Lung (tissue), 12 donors: ENCODE results near the gene GRM8. TPM values are rescaled to one million over a fixed set of nuclear protein-coding genes. Genes with fewer than 3 reads are reported as not detected.

ENCODE experiments used
- ATAC-seq: fragments of 200-7000 bp; cut with Tn5 transposase; one replicate; pipeline ENCODE4 v1.9.1; 2020; ENCODE audit warnings: moderate number of reproducible peaks; ENCODE audit not compliant: insufficient read depth, low FRiP score
- DNase-seq, 3 donors: peaks; one replicate each; pipeline ENCODE4 v3.0.0-alpha.2; 2013 to 2017
- H3K27ac ChIP-seq, 2 donors: one replicate each; pipeline ENCODE4 v1.5.1; 2013; ENCODE audit warnings: mild to moderate bottlenecking in 2 of 2, moderate library complexity in 2 of 2, control low read depth in 1 of 2, inconsistent platforms in 1 of 2, low read depth in 1 of 2, low read length in 1 of 2
- H3K27me3 ChIP-seq, 3 donors: one replicate each; pipeline ENCODE4 v1.5.1; 2013; ENCODE audit warnings: low read length in 2 of 3; ENCODE audit not compliant: control insufficient read depth in 3 of 3, insufficient read depth in 3 of 3
- H3K36me3 ChIP-seq, 4 donors: one replicate each; pipeline ENCODE4 v1.5.1; 2013; ENCODE audit warnings: low read length in 4 of 4, mild to moderate bottlenecking in 1 of 4, moderate library complexity in 1 of 4; ENCODE audit not compliant: control insufficient read depth in 4 of 4, insufficient read depth in 4 of 4
- H3K4me1 ChIP-seq, 5 donors: one replicate each; pipeline ENCODE4 v1.5.1; 2013; ENCODE audit warnings: low read length in 5 of 5, mild to moderate bottlenecking in 2 of 5, moderate library complexity in 1 of 5; ENCODE audit not compliant: control insufficient read depth in 5 of 5, insufficient read depth in 5 of 5
- H3K4me3 ChIP-seq: one replicate; pipeline ENCODE4 v1.5.1; 2013; ENCODE audit warnings: mild to moderate bottlenecking, control low read depth, moderate library complexity
- H3K9ac ChIP-seq, 2 donors: one replicate each; pipeline ENCODE4 v1.5.1; 2013; ENCODE audit warnings: low read length in 2 of 2, control low read depth in 1 of 2; ENCODE audit not compliant: insufficient read depth in 1 of 2
- H3K9me3 ChIP-seq, 4 donors: one replicate each; pipeline ENCODE4 v1.5.1; 2013; ENCODE audit warnings: low read length in 3 of 4, mild to moderate bottlenecking in 1 of 4, moderate library complexity in 1 of 4; ENCODE audit not compliant: control insufficient read depth in 4 of 4, insufficient read depth in 3 of 4
- CTCF ChIP-seq: IDR thresholded peaks from 2 replicates; pipeline ENCODE4 v1.5.1; 2012; ENCODE audit warnings: mild to moderate bottlenecking; ENCODE audit errors: control extremely low read depth, extremely low read depth
- WGBS, 2 donors: extraction: QIAGEN DNeasy Blood & Tissue Kit; methylation state at CpG; one replicate each; pipeline ENCODE4 v1.1.7; 2013; 5-methylcytosine and 5-hydroxymethylcytosine counted together
- polyA plus RNA-seq, 2 donors: library from polyadenylated mRNA; stranded (reverse); fragments of 200-250 nt; gene quantifications; one replicate each; pipeline ENCODE4 v1.2.1, GENCODE V29; 2013
- total RNA-seq, 2 donors: library from RNA; depleted of rRNA in 1 of 2; stranded (reverse); fragments of >200 nt in 1 of 2; gene quantifications; one replicate each; pipeline ENCODE4 v1.2.1, GENCODE V29; 2014 to 2021
- donor health status: control.
- donor health status: control.
- donor health status: Bipolar disorder and iron deficiency.
- donor health status: healthy.
- donor health status: DM: yes; HTN: yes; CAD: no.

The GRM8 gene
- total and polyA plus RNA-seq, 4 donors, result 0.01 to 0.83 (median 0.24) TPM; not detected in 1

GRCh38 chr7:126979722-126980121, 273.0 kb downstream of the GRM8 start:
- Histone ChIP-seq H3K36me3 (no peaks in the 10 kb centered on the region), H3K4me1 (no peaks in the 10 kb centered on the region), H3K4me3 (no peak overlapping the region), H3K27ac (no peak overlapping the region), H3K9ac (no peak overlapping the region), H3K9me3 (no peaks in the 10 kb centered on the region), H3K27me3 (no peaks in the 10 kb centered on the region)
- no peak for TF ChIP-seq CTCF
- no peak for DNase-seq
- no peak for ATAC-seq
- 68 to 70% methylated on average over 2 of the region's 2 CpGs for WGBS, 2 donors

DNA sequence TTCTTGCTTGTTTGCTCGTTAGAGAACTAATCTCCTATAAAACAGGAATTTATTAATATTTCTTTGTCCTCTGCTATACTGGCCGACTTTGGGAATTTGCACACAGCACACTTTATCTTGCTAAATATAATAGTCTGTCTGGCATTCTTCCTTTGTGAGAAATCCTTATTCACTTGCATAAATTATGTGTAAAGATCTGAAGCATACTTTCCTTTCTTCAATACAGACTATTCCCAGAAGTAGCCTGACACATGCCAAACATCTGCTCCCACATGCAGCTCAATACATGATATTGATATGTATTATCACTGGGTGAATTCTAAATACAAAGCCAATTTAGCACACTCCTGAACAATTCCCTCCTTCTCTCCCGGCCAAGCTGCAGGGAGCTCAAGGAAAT, 273.9 kb downstream of the GRM8 start:
- 75 to 77% methylated on average over 3 of the region's 3 CpGs for WGBS, 2 donors
- TF ChIP-seq CTCF, result no peak
- no peak for ATAC-seq

GRCh38 chr7:126973066-126973465, 279.7 kb downstream of the GRM8 start:
- DNase-seq (no peak), ATAC-seq (no peak)
- Histone ChIP-seq H3K9me3 (no peaks in the 10 kb centered on the region), H3K27ac (no peak overlapping the region), H3K4me1 (no peaks in the 10 kb centered on the region), H3K9ac (no peak overlapping the region), H3K36me3 (no peaks in the 10 kb centered on the region), H3K4me3 (no peak overlapping the region), H3K27me3 (no peaks in the 10 kb centered on the region)
- no peak for TF ChIP-seq CTCF

More for the DNA sequence above, 273.9 kb downstream of the GRM8 start:
- Histone ChIP-seq H3K9ac (no peak overlapping the region), H3K27ac (no peak overlapping the region), H3K4me3 (no peak overlapping the region), H3K4me1 (no peaks in the 10 kb centered on the region), H3K36me3 (no peaks in the 10 kb centered on the region), H3K9me3 (no peaks in the 10 kb centered on the region), H3K27me3 (no peaks in the 10 kb centered on the region)
- no peak for DNase-seq

DNA sequence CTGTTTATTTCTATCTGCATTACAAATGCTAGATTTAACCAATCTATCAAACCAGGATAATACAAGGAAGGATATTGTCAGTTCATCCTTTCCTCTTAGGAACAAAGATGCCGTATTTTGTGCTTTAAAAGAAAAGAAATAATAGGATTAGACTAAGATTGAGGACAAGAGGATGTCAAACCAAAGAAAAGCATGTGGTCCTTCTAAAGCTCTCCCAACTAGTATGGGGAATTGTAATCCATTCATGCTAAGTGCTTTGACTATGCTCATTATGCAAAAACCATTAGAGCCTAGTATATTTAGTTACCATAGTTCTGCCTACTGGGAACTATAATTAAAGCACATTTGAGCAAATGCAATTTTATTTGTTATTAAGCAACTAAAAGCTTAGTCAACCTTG, 280.2 kb downstream of the GRM8 start:
- H3K9me3 ChIP-seq, result no peaks in the 10 kb centered on the region
- DNase-seq (no peak), ATAC-seq (no peak)
- no peak overlapping the region for H3K9ac ChIP-seq
- H3K27ac ChIP-seq, result no peak overlapping the region
- H3K4me1 ChIP-seq, result no peaks in the 10 kb centered on the region
- no peaks in the 10 kb centered on the region for H3K36me3 ChIP-seq
- no peaks in the 10 kb centered on the region for H3K27me3 ChIP-seq
- H3K4me3 ChIP-seq, result no peak overlapping the region
- 66 to 74% methylated on average over 1 of the region's 1 CpG for WGBS, 2 donors
- no peak for TF ChIP-seq CTCF
